AG04450 (cell line): Measurements from ENCODE around the gene CXXC5. TPM values are rescaled to one million over a fixed set of nuclear protein-coding genes. Genes with fewer than 3 reads are reported as not detected.
A peak's percentile ranks its signal among the peaks of the same experiment; 100 is the strongest.

Source experiments
- CTCF ChIA-PET: fragments of 300-600, 350-600 bp; formaldehyde crosslinking; extraction: SDS; loops from one replicate; lab custom pipeline; 2022; ENCODE audit warnings: antibody characterized with exemption, inconsistent platforms; lab: Charles Lee
- POLR2A ChIA-PET: fragments of 350-600 bp; formaldehyde crosslinking; extraction: SDS; loops from one replicate; lab custom pipeline; 2021; ENCODE audit warnings: antibody characterized with exemption, inconsistent platforms; lab: Yijun Ruan, JAX
- DNase-seq: peaks from one replicate; pipeline ENCODE4 v3.0.0-alpha.2; 2011; ENCODE audit warnings: low read depth, low spot score
- H3K27ac ChIP-seq: one replicate; pipeline ENCODE4 v1.5.1; 2012; ENCODE audit warnings: low read depth, low read length, control low read depth
- H3K27me3 ChIP-seq: one replicate; pipeline ENCODE4 v1.6.0; 2012; ENCODE audit warnings: low read length; ENCODE audit not compliant: control insufficient read depth, insufficient read depth
- H3K4me3 ChIP-seq: 2 replicates; pipeline ENCODE4 v1.5.1; 2011; ENCODE audit warnings: mild to moderate bottlenecking, low read depth, low read length, control low read depth
- H3K9me3 ChIP-seq: 2 replicates; pipeline ENCODE4 v1.5.1; 2012; ENCODE audit warnings: low read length; ENCODE audit not compliant: control insufficient read depth, insufficient read depth
- polyA plus RNA-seq: library from polyadenylated mRNA; depleted of rRNA; stranded (reverse); fragments of >200 nt; gene quantifications from 2 replicates; pipeline ENCODE4 v1.2.3, GENCODE V29; 2011
- TF ChIP-seq, protein P1 (sequence below): IDR thresholded peaks from 2 replicates; pipeline ENCODE4 v1.5.1; 2011; ENCODE audit warnings: low read depth, low read length, control low read depth, inconsistent platforms

The CXXC5 gene
- polyA plus RNA-seq, 1 experiment, result 21.5 TPM

DNA sequence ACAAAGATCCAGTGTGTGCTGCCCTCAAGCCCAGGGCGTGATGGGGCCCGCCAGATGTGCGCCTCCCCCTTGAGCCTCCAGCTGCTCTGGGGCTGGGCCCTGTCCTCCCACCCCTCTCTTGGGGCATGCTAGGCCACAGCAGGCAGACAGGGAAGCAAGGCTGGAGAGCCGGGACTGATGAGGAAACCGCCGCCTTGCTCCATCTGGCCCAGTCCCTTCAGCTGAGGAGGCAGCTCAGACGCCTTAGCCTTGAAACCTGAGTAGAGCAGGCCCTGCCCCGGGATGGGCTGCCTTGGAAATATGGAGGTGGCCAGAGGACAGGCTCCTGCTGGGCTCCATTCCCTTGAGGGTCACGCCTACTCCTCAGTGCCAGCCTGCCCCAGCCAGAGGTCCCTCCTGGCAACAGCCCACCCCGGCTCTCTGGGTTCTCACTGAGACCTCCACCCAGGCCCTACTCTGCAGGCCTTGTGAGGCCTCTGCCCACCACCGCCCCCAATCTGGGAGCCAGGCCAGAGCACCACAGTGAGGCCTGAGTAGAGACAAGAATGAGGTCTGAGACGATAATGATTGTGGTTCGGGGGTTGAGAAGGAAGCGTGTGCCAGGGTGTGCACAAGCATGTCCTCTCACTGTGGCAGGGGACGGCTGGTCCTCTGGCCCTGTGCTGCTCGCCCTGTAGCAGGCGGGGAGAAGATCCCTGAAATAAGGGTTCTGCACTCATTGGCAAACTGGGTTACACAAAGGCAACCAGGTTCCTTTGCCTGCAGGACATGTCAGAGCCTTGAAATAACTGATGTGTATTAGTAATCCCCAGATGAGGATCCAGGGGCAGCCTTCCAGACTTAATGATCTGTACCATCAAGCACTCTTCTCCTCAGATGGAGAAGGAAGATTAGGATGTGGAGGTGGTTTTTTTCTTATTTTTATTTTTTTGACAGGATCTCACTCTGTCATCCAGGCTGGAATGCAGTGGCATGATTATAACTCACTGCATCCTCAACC lies 30.9 kb downstream of the CXXC5 start:
- ChIA-PET CTCF (interaction anchor here (1.4 kb wide), 1 partner anchor 87 kb away, joined by 4 read pairs; no protein-coding TSS in a partner anchor), POLR2A (interaction anchor here (1.4 to 2.5 kb wide), 2 partner anchors 18 to 28 kb away, joined by 3 to 7 read pairs; no protein-coding TSS in a partner anchor)
- Histone ChIP-seq H3K9me3 (no peaks in the 10 kb centered on the region), H3K27ac (peak overlapping the region; percentile 11), H3K4me3 (no peak overlapping the region), H3K27me3 (no peaks in the 10 kb centered on the region)
- no peak for DNase-seq
- TF ChIP-seq, protein P1, sequence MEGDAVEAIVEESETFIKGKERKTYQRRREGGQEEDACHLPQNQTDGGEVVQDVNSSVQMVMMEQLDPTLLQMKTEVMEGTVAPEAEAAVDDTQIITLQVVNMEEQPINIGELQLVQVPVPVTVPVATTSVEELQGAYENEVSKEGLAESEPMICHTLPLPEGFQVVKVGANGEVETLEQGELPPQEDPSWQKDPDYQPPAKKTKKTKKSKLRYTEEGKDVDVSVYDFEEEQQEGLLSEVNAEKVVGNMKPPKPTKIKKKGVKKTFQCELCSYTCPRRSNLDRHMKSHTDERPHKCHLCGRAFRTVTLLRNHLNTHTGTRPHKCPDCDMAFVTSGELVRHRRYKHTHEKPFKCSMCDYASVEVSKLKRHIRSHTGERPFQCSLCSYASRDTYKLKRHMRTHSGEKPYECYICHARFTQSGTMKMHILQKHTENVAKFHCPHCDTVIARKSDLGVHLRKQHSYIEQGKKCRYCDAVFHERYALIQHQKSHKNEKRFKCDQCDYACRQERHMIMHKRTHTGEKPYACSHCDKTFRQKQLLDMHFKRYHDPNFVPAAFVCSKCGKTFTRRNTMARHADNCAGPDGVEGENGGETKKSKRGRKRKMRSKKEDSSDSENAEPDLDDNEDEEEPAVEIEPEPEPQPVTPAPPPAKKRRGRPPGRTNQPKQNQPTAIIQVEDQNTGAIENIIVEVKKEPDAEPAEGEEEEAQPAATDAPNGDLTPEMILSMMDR, result no peak

- POLR2A ChIA-PET, result interaction anchor here (2.5 kb wide), 1 partner anchor 19 kb away, joined by 7 read pairs; no protein-coding TSS in a partner anchor
- no peak overlapping the region for H3K27ac ChIP-seq
- no peaks in the 10 kb centered on the region for H3K27me3 ChIP-seq
- CTCF ChIA-PET, result no interaction called here
- no peak overlapping the region for H3K4me3 ChIP-seq
- no peak for DNase-seq
- H3K9me3 ChIP-seq, result no peaks in the 10 kb centered on the region; the same call in 1 of the 2 replicates
- TF ChIP-seq, protein P1, result no peak
Measured at GRCh38 chr5:139680368-139681111, 32.4 kb downstream of the CXXC5 start.

- TF ChIP-seq, protein P1, result no peak
- H3K27me3 ChIP-seq, result no peaks in the 10 kb centered on the region
- H3K27ac ChIP-seq, result no peak overlapping the region
- H3K9me3 ChIP-seq, result no peaks in the 10 kb centered on the region; the same call in 1 of the 2 replicates
- POLR2A ChIA-PET, result no interaction called here
- H3K4me3 ChIP-seq, result no peak overlapping the region
- no peak for DNase-seq
- CTCF ChIA-PET, result no interaction called here
Measured at GRCh38 chr5:139681112-139681458, 32.9 kb downstream of the CXXC5 start.

DNA sequence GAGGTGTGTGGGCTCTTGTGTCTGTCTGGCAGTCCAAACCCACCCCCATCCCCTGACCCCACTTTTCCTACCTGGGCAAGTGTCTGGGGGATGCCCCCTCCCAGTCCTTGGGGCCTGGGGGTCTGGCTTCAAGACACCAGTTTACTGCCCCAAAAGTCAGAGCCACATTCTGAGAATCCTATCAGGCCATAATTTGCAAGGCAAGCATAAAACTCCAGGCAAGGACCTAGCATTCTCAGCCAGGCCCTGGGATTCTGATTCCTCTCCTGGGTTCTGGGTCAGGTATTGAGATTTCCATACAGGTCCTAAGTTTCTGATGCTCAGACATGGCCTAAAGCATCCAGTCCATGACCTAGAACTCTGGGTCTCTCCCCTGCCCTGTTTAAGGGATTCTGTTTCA lies 33.3 kb downstream of the CXXC5 start:
- ChIA-PET CTCF (no interaction called here), POLR2A (no interaction called here)
- Histone ChIP-seq H3K27ac (no peak overlapping the region), H3K27me3 (no peaks in the 10 kb centered on the region), H3K9me3 (no peaks in the 10 kb centered on the region; the same call in 1 of the 2 replicates), H3K4me3 (no peak overlapping the region)
- no peak for DNase-seq
- TF ChIP-seq, protein P1, result no peak
